IPS-18c (cell line): ENCODE results near the gene MADCAM1.
A peak's percentile ranks its signal among the peaks of the same experiment; 100 is the strongest.
"Not testable (repeated sequence)": the region's sequence is repeated elsewhere in the genome, so short reads cannot be mapped to it uniquely, and the experiment has no call there.

Source experiments
- H3K4me3 ChIP-seq: 2 replicates; pipeline ENCODE4 v1.7.0; 2013; ENCODE audit warnings: low read depth, mild to moderate bottlenecking, low read length, moderate library complexity; ENCODE audit not compliant: insufficient read depth
- H3K9me3 ChIP-seq: one replicate; pipeline ENCODE4 v1.6.1; 2013; ENCODE audit warnings: mild to moderate bottlenecking, low read length, moderate library complexity; ENCODE audit not compliant: control insufficient read depth, insufficient read depth

The MADCAM1 gene

DNA sequence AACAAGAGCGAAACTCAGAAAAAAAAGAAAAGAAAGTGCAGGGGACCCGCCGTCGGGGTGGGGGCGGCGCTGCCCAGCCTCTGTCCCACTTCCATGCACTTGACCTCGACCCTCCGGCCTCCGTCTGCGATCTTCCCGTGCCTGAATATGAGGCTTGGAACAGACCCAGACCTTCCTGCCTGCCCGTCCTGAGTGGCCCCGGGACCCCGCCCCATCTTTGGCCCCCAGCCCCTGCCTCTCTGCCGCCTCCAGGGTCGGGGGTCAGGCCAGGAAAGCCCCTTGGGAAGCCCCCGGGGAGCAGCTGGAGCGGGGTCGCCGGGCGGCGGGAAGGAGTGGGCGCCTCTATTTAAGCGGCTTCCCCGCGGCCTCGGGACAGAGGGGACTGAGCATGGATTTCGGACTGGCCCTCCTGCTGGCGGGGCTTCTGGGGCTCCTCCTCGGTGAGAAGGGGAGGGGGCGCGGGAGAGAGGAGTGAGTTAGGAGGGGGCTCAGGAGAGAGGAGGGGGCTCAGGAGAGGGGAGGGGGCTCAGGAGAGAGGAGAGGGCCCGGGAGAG, at the start of gene MADCAM1:
MADCAM1 (plus strand) TSS at position 375 of the 554 bp plus-strand sequence; CDS start at position 389, 14 bp downstream.
- H3K4me3 ChIP-seq: peak within 1 kb of the TSS; percentile 53; the same call in 1 of the 2 replicates
- H3K9me3 ChIP-seq: no peaks in the 10 kb centered on the region

- Histone ChIP-seq H3K4me3 (no peak overlapping the region), H3K9me3 (no peaks in the 10 kb centered on the region)
Measured at GRCh38 chr19:447064-447426, 49.2 kb upstream of the MADCAM1 start.

DNA sequence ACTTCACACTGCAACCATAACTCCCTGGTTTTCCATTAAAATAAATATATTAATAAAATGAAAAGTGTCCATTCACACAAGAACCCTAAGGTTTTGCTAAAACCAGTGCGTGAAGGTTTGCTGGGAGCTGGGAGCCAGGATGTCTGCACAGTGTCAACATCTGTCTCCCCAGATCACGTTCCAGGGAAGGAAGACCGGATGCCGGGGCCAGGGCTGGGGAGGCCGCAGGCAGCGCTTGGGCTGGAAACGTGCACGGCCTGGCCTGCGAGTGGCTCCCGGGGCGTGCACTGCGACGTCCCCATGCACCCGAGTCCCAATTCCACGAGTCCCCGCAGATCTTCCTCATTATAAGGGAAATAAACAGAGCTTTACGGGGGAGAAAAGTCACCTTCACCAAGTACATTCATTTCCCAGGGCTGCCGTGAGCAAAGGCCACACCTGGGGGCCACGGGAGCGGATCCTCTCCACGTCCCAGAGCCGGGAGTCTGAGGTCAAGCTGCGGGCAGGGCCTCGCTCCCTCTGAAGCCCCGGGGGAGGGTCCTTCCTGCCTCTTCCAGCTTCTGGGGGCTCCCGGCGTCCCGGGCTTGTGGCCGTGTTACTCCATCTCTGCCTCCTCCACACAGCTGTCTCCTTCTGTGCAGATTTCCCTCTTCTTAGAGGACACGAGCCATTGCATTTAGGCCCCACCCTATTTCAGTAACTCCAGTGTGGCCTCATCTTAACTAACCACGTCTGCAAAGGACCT, 48.3 kb upstream of the MADCAM1 start:
- Histone ChIP-seq H3K4me3 (no peak overlapping the region), H3K9me3 (no peaks in the 10 kb centered on the region)

GRCh38 chr19:449916-450315, 46.4 kb upstream of the MADCAM1 start:
- H3K4me3 ChIP-seq: no peak overlapping the region
- no peaks in the 10 kb centered on the region for H3K9me3 ChIP-seq

DNA sequence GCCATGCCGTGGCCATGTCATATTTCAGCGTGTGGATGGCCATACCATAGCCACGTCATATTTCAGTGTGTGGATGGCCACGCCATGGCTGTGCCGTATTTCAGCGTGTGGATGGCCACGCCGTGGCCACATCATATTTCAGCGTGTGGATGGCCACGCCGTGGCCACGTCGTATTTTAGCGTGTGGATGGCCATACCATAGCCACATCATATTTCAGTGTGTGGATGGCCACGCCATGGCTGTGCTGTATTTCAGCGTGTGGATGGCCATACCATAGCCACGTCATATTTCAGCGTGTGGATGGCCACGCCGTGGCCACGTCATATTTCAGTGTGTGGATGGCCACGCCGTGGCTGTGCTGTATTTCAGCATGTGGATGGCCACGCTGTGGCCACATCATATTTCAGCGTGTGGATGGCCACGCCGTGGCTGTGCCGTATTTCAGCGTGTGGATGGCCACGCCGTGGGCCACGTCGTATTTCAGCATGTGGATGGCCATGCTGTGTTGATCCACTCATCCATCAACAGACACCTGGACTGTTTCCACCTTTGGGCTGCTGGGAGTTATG, 45.3 kb upstream of the MADCAM1 start:
- not testable (repeated sequence) for H3K9me3 ChIP-seq, H3K4me3 ChIP-seq

DNA sequence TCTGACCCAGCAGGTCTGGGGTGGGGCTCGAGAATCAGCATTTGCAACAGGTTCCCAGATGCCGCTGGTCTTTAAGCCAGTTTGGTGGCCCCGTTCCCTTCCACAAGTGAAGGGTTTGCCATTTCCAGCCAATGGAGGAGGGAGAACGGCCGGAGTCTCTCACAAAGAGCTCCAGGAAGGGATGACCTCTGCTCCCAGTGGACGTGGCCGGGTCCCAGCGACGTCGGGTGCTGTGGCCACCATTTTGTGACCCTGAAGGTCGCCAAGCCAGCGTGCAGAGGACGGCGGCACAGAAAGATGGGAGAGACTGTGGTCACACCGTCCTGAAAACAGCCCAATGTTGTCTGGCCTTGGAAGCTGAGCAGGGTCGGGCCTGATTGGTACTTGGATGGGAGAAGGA, 43.5 kb upstream of the MADCAM1 start:
- H3K9me3 ChIP-seq: no peaks in the 10 kb centered on the region

DNA sequence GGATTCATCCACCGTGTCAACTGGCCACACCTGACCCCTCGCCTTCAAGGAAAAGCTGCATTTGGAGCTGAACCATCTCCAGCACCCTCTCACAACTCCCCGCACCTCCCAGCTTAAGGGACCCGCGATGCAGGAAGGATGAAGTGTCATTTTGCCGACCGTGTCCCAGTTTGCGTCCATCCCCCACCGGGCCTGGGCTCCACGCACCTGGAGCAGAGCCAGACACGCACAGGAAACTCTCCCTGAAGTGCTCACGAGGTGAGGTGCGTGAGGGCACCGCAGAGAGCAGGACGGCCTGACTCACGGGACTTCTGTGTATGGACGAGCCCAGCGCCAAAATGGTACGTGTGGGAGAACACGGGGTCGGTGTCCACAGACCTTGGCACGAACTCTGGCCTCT, 42.7 kb upstream of the MADCAM1 start:
- Histone ChIP-seq H3K4me3 (no peak overlapping the region), H3K9me3 (no peaks in the 10 kb centered on the region)

More for the DNA sequence above, 43.5 kb upstream of the MADCAM1 start:
- no peak overlapping the region for H3K4me3 ChIP-seq

GRCh38 chr19:455031-455705, 41.1 kb upstream of the MADCAM1 start:
- Histone ChIP-seq H3K4me3 (no peak overlapping the region), H3K9me3 (no peaks in the 10 kb centered on the region)

DNA sequence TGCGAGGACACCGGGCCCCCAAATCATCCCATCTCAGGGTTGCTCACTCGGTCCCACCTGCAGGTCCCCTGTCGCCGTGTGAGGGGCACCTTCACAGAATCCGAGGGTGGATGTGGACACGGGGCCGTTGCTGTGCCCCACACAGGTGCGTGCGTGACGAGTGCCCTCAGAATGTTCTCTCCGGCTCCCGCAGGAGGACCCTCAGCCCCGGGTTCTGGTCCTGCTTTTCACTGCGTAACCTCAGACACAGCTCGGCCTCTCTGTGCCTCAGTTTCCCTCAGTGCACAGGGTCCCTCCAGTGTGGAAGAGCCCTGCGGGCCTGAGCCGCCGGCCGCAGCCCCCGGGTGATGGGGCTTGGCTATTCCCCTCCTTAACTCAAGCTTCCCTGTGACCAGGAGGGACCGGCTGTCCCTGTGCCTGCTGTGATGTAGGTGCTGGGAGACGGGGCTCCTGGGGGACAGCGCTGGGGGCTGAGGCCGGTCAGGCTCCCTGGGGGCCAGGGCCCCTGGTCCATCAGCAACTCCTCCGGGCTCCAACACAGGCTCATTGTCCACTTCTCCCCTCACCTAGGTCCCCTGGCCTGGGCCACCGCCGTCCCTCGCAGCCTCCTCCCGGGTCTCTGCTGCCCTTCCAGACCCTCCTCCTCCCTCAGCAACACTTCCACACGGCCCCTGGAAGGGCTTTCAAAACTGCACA, 40.3 kb upstream of the MADCAM1 start:
- H3K4me3 ChIP-seq: no peak overlapping the region
- no peaks in the 10 kb centered on the region for H3K9me3 ChIP-seq

- H3K9me3 ChIP-seq: no peaks in the 10 kb centered on the region
Measured at GRCh38 chr19:456547-457110, 39.7 kb upstream of the MADCAM1 start.

DNA sequence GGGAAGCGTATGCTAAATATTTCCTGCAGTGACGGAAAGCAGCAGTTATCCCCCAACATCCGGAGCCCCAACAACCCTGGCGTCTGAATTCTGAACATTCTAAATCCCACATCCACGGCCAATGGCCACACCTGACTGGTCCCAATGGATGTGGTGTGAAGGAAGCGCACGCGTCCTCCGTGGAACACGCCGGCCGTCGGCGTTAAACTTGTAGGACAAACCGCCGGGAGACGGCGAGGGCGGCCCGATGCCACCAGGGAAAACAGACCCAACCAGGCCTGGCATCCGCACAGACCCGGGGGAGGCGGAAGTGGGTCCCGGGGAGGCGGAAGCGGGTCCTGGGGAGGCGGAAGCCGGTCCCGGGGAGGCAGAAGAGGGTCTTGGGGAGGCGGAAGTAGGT, 38.6 kb upstream of the MADCAM1 start:
- Histone ChIP-seq H3K9me3 (no peaks in the 10 kb centered on the region), H3K4me3 (no peak overlapping the region)

More at GRCh38 chr19:456547-457110, 39.7 kb upstream of the MADCAM1 start:
- no peak overlapping the region for H3K4me3 ChIP-seq

- Histone ChIP-seq H3K9me3 (no peaks in the 10 kb centered on the region), H3K4me3 (no peak overlapping the region)
Measured at GRCh38 chr19:458091-459042, 37.9 kb upstream of the MADCAM1 start.

DNA sequence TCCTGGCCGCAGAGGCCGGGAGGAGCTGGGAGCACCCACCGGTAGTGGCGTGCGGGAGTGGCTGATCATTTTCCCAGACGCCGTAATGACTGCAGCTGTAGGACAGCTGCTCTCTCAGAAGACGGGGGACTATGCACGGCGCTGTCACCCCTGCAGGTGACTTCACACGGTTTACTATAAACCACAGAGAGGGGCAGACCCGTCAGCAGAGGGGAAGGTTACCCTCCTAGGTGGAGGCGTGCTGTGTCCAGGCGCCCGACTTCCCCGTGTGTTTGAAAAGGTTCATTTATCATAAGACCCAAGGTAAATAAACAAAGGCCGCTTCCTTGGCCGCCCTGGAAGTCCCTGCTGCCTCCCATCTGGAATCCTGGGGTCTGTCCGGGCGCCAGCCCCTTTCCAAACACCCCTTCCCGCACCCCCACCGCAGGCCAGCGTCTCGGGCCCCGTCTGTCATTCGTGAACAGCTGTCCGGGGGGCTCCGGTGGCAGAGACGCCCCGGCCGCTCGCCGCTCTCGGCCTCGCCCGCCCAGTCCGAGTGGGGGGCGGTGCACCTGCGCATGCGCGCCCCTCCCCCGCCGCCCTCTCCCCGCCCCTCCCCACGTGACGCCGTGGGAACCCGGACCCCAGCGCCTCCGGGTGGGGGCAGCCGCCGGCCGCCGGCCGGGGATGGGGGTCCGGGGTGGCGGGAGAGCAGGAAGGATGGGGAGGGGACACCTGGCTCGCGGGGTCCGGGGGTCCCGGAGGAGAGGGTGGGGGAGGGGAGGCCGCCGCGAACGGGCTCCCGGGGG, 36.4 kb upstream of the MADCAM1 start:
- Histone ChIP-seq H3K9me3 (no peaks in the 10 kb centered on the region), H3K4me3 (peak overlapping the region; percentile 58)

DNA sequence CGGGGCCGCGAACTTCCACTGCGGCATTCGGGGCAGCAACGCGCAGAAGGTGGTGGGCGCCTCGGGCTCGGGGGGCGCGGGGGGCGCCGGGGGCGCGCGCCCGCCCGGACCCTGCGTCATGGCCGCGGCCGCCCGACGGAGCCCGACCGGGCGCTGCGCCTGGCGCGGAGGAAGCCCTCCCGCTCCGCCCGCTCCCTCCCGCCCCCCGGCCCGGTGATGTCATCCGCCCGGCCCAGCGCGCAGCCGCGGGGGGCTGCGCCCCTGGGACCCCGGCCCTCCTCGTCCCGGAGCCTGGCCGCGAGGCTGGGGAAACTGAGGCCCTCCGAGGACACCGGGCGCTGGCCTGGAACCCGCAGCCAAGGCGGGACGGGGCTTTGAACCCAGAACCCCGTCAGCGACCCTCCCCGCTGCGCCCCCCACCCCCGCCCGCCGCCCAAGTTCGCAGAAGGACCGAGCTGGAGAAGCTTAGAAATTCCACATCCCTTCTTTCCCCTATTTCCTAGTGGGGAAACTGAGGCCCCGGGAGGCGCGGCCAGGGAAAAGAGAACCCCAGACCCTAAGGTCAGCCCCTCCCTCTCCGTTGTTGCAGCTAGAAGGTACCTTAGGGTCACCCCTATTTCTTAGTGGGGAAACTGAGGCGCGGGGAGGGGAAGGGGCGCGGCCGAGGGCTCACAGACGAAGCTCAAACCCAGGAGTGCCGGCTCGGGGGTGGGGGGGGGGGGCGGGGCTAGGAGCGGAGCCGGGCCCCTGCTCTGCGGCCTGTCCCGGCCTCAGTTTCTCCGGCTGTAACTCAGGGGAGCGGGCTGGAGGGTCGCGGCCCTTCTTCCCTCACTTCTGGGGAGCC, 35.2 kb upstream of the MADCAM1 start, which contains the start of gene SHC2:
SHC2 (minus strand) TSS at position 157 of the 844 bp plus-strand sequence; CDS start at position 120, 37 bp downstream.
- H3K4me3 ChIP-seq: peak within 1 kb of the TSS; percentile 58

More for the DNA sequence above, 35.2 kb upstream of the MADCAM1 start, which contains the start of gene SHC2:
- H3K9me3 ChIP-seq: no peaks in the 10 kb centered on the region
